ENCODE results near the gene RB1. TPM values are rescaled to one million over a fixed set of nuclear protein-coding genes. Genes with fewer than 3 reads are reported as not detected.

Gene RB1
- polyA plus RNA-seq, 3 donors: 18.4 to 38.8 (median 29.9) TPM

DNA sequence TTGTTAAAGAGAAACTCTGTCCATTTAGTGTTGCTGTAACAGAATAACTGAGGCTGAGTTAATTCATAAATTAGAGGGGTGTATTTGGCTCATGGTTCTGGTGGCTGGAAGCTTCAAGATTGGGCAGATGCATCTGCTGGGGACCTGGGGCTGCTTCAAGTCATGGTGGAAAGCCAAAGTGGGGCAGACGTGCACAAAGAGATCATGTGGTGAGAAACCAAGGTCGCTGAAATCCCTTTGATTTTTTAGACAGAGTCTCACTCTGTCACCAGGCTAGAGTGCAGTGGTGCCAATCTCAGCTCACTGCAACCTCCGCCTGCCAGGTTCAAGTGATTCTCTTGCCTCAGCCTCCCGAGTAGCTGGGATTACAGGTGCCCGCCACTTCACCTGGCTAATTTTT, 183.3 kb downstream of the RB1 start:
- Mint-ChIP-seq H3K4me3 (no peak overlapping the region), H3K36me3 (peaks cover 60 to 73% of the 10 kb centered on the region in 2 donors), H3K27me3 (ENCODE audit: low read depth in 3 of 3) (no peaks in the 10 kb centered on the region), H3K27ac (peak overlapping the region in 4 of 7 donors; percentile 28 to 73 (median 50)), H3K4me1 (peaks cover 56% of the 10 kb centered on the region), H3K9me3 (peaks cover 0 to 2% (median 0%) of the 10 kb centered on the region in 7 donors)
- H3K27me3 ChIP-seq (ENCODE audit: control insufficient read depth in 2 of 2, insufficient read depth in 2 of 2, low read length in 2 of 2): no peaks in the 10 kb centered on the region
- H3K79me2 ChIP-seq (ENCODE audit: insufficient read depth, low read length): peaks cover 39% of the 10 kb centered on the region
- no peak overlapping the region for H3K9ac ChIP-seq (ENCODE audit: insufficient read depth, low read length, poor library complexity, severe bottlenecking)
- peaks cover 23 to 58% of the 10 kb centered on the region in 2 donors for H3K36me3 ChIP-seq (replicated peaks in 1 of 2; ENCODE audit: control insufficient read depth in 1 of 2, insufficient read depth in 2 of 2, low read length in 2 of 2)
- no peak for DNase-seq
- peaks cover 37 to 46% of the 10 kb centered on the region in 2 donors for H3K4me1 ChIP-seq (ENCODE audit: control insufficient read depth in 1 of 2, insufficient read depth in 2 of 2, low read length in 2 of 2)
- H3K27ac ChIP-seq (ENCODE audit: low read depth in 1 of 2, low read length in 2 of 2): peak overlapping the region in 1 of 2 donors; percentile 46
- H4K20me1 ChIP-seq (ENCODE audit: insufficient read depth, low read length): no peaks in the 10 kb centered on the region
- intact Hi-C loops (cut with micrococcal nuclease): no loop called here
- WGBS (ENCODE audit: insufficient coverage): 100% methylated on average over 4 of the region's 5 CpGs
- H3K9me3 ChIP-seq (replicated peaks in 1 of 2; ENCODE audit: control insufficient read depth in 1 of 2, insufficient read depth in 1 of 2, low read length in 2 of 2): no peaks in the 10 kb centered on the region
- H3K4me3 ChIP-seq (replicated peaks in 1 of 3; ENCODE audit: low read depth in 2 of 3, low read length in 3 of 3): no peak overlapping the region
- no peak overlapping the region for H2AFZ ChIP-seq (ENCODE audit: insufficient read depth, low read depth, low read length, poor library complexity, severe bottlenecking)
- TF ChIP-seq, protein P1, sequence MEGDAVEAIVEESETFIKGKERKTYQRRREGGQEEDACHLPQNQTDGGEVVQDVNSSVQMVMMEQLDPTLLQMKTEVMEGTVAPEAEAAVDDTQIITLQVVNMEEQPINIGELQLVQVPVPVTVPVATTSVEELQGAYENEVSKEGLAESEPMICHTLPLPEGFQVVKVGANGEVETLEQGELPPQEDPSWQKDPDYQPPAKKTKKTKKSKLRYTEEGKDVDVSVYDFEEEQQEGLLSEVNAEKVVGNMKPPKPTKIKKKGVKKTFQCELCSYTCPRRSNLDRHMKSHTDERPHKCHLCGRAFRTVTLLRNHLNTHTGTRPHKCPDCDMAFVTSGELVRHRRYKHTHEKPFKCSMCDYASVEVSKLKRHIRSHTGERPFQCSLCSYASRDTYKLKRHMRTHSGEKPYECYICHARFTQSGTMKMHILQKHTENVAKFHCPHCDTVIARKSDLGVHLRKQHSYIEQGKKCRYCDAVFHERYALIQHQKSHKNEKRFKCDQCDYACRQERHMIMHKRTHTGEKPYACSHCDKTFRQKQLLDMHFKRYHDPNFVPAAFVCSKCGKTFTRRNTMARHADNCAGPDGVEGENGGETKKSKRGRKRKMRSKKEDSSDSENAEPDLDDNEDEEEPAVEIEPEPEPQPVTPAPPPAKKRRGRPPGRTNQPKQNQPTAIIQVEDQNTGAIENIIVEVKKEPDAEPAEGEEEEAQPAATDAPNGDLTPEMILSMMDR (IDR thresholded peaks at IDR 0.05): no peak
- no peak overlapping the region for H3K4me2 ChIP-seq (replicated peaks; ENCODE audit: extremely low read depth, low read length, poor library complexity, severe bottlenecking)

DNA sequence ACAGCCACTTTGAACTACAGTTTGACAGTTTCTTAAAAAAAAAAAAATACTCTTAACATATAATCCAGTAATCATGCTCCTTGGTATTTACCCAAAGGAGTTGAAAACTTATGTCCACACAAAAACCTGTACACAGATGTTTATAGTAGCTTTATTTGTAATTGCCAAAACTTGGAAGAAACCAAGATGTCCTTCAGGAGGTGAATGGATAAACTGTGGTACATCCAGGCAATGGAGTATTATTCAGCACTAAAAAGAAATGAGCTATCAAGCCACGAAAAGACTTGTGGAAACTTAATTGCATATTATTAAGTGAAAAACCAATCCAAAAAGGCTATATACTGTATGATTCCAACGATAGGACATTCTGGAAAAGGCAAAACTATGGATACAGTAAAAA, 184.4 kb downstream of the RB1 start:
- H3K4me1 ChIP-seq (ENCODE audit: control insufficient read depth in 1 of 2, insufficient read depth in 2 of 2, low read length in 2 of 2): peaks cover 48 to 58% of the 10 kb centered on the region in 2 donors
- H3K36me3 Mint-ChIP-seq: peaks cover 49 to 63% of the 10 kb centered on the region in 2 donors

More for the DNA sequence above, 184.4 kb downstream of the RB1 start:
- H3K27me3 ChIP-seq (ENCODE audit: control insufficient read depth in 2 of 2, insufficient read depth in 2 of 2, low read length in 2 of 2): no peaks in the 10 kb centered on the region
- Mint-ChIP-seq H3K27me3 (ENCODE audit: low read depth in 3 of 3) (no peaks in the 10 kb centered on the region), H3K4me1 (peaks cover 54% of the 10 kb centered on the region), H3K27ac (peak overlapping the region in 1 of 7 donors; percentile 14), H3K4me3 (no peak overlapping the region), H3K9me3 (peaks cover 0 to 2% (median 0%) of the 10 kb centered on the region in 7 donors)
- DNase-seq: no peak
- intact Hi-C loops (cut with micrococcal nuclease): no loop called here
- no peak overlapping the region for H3K9ac ChIP-seq (ENCODE audit: insufficient read depth, low read length, poor library complexity, severe bottlenecking)
- H3K36me3 ChIP-seq (replicated peaks in 1 of 2; ENCODE audit: control insufficient read depth in 1 of 2, insufficient read depth in 2 of 2, low read length in 2 of 2): peaks cover 23 to 50% of the 10 kb centered on the region in 2 donors
- no peaks in the 10 kb centered on the region for H3K9me3 ChIP-seq (replicated peaks in 1 of 2; ENCODE audit: control insufficient read depth in 1 of 2, insufficient read depth in 1 of 2, low read length in 2 of 2)
- H4K20me1 ChIP-seq (ENCODE audit: insufficient read depth, low read length): no peaks in the 10 kb centered on the region
- TF ChIP-seq, protein P1 (IDR thresholded peaks at IDR 0.05): no peak
- no peak overlapping the region for H3K4me2 ChIP-seq (replicated peaks; ENCODE audit: extremely low read depth, low read length, poor library complexity, severe bottlenecking)
- no CpG with 5 or more reads among the region's 2 CpGs for WGBS (ENCODE audit: insufficient coverage)
- H3K79me2 ChIP-seq (ENCODE audit: insufficient read depth, low read length): peaks cover 39% of the 10 kb centered on the region
- H3K4me3 ChIP-seq (replicated peaks in 1 of 3; ENCODE audit: low read depth in 2 of 3, low read length in 3 of 3): peak overlapping the region in 1 of 3 experiments; percentile 69
- no peak overlapping the region for H2AFZ ChIP-seq (ENCODE audit: insufficient read depth, low read depth, low read length, poor library complexity, severe bottlenecking)
- H3K27ac ChIP-seq (ENCODE audit: low read depth in 1 of 2, low read length in 2 of 2): peak overlapping the region in 1 of 2 donors; percentile 92
